Omental fat pad (tissue), 4 donors: ENCODE results near the gene ZNRF3. TPM values are rescaled to one million over a fixed set of nuclear protein-coding genes. Genes with fewer than 3 reads are reported as not detected.
"Not testable (repeated sequence)": the region's sequence is repeated elsewhere in the genome, so short reads cannot be mapped to it uniquely, and the experiment has no call there.

Source experiments
- ATAC-seq: fragments of 150-250 bp; one replicate; pipeline ENCODE4 v1.9.1; 2016; ENCODE audit warnings: mild to moderate bottlenecking, moderate library complexity; ENCODE audit not compliant: low FRiP score
- DNase-seq: peaks from one replicate; pipeline ENCODE4 v3.0.0-alpha.2; 2019; ENCODE audit warnings: low spot score
- CTCF ChIP-seq, 3 donors: fragments of 450-650 bp; IDR thresholded peaks; one replicate each; pipeline ENCODE4 v1.5.1; 2016 to 2017; ENCODE audit warnings: antibody characterized with exemption in 3 of 3, mild to moderate bottlenecking in 3 of 3, moderate library complexity in 2 of 3
- total RNA-seq, 4 donors: library from RNA; depleted of rRNA; stranded (reverse); fragments of >200 nt; gene quantifications; one replicate each; pipeline ENCODE4 v1.1.0, GENCODE V29; 2016

The ZNRF3 gene
- total RNA-seq, result 10 to 100 TPM in 1 of 4 donors, 1 to 10 TPM in 3; 7.7 to 14.4 (median 8.2) TPM

- no peak for TF ChIP-seq CTCF (IDR thresholded peaks at IDR 0.05)
- peak; percentile 91 for ATAC-seq
- DNase-seq, result peak; percentile 85
These were observed at the start of gene ZNRF3 for GRCh38 chr22:28882878-28883656. TSS of gene ZNRF3 (plus strand) at chr22:28883572. CDS start at chr22:28883767, 195 bp downstream.

- no peak for ATAC-seq
- no peak for TF ChIP-seq CTCF (IDR thresholded peaks at IDR 0.05)
- no peak for DNase-seq
These were observed 47.7 kb upstream of the ZNRF3 start for GRCh38 chr22:28835630-28836189.

- no peak for ATAC-seq
- no peak for TF ChIP-seq CTCF (IDR thresholded peaks at IDR 0.05)
- no peak for DNase-seq
These were observed 45.7 kb upstream of the ZNRF3 start for GRCh38 chr22:28837640-28838039.

GRCh38 chr22:28838971-28839370 is 44.4 kb upstream of the ZNRF3 start:
- TF ChIP-seq CTCF (IDR thresholded peaks at IDR 0.05), result no peak
- DNase-seq (no peak), ATAC-seq (no peak)

GRCh38 chr22:28841111-28841510 is 42.3 kb upstream of the ZNRF3 start:
- DNase-seq, result no peak
- ATAC-seq, result no peak

GRCh38 chr22:28843633-28844032 is 39.7 kb upstream of the ZNRF3 start:
- no peak for TF ChIP-seq CTCF (IDR thresholded peaks at IDR 0.05)
- no peak for DNase-seq
- ATAC-seq, result no peak

More at GRCh38 chr22:28841111-28841510, 42.3 kb upstream of the ZNRF3 start:
- no peak for TF ChIP-seq CTCF (IDR thresholded peaks at IDR 0.05)

- DNase-seq, ATAC-seq: not testable (repeated sequence)
These were observed 39.1 kb upstream of the ZNRF3 start for GRCh38 chr22:28844277-28844676.
